Non-pigmented ciliary epithelial cell (primary cell): ENCODE measurements around the gene AP1G2.
"Not testable (repeated sequence)": the region's sequence is repeated elsewhere in the genome, so short reads cannot be mapped to it uniquely, and the experiment has no call there.

Experiments
- DNase-seq: peaks from one replicate; pipeline ENCODE4 v3.0.0-alpha.2; 2010; ENCODE audit warnings: low read depth

AP1G2 gene

GRCh38 chr14:23567186-23568020, at the start of gene AP1G2:
Gene AP1G2 (minus strand): TSS chr14:23567791. CDS start chr14:23567314, 477 bp downstream.
- DNase-seq: no peak

GRCh38 chr14:23615856-23616255, 48.3 kb upstream of the AP1G2 start:
- DNase-seq: no peak

- no peak for DNase-seq
Measured at GRCh38 chr14:23614395-23614828, 46.8 kb upstream of the AP1G2 start.

- DNase-seq: no peak
Measured at GRCh38 chr14:23613242-23614070, 45.9 kb upstream of the AP1G2 start.

GRCh38 chr14:23612802-23613201, 45.2 kb upstream of the AP1G2 start:
- DNase-seq: no peak

GRCh38 chr14:23612354-23612732, 44.8 kb upstream of the AP1G2 start:
- DNase-seq: no peak

GRCh38 chr14:23610815-23611289, 43.3 kb upstream of the AP1G2 start:
- no peak for DNase-seq

GRCh38 chr14:23610090-23610814, 42.7 kb upstream of the AP1G2 start:
- DNase-seq: no peak

GRCh38 chr14:23609411-23610089, 42.0 kb upstream of the AP1G2 start:
- DNase-seq: not testable (repeated sequence)

GRCh38 chr14:23609001-23609400, 41.4 kb upstream of the AP1G2 start:
- DNase-seq: no peak

- no peak for DNase-seq
Measured at GRCh38 chr14:23608454-23608853, 40.9 kb upstream of the AP1G2 start.

- no peak for DNase-seq
Measured at GRCh38 chr14:23605931-23606585, 38.5 kb upstream of the AP1G2 start.

- DNase-seq: no peak
Measured at GRCh38 chr14:23604675-23605170, 37.1 kb upstream of the AP1G2 start.

GRCh38 chr14:23604148-23604547, 36.6 kb upstream of the AP1G2 start:
- no peak for DNase-seq

- no peak for DNase-seq
Measured at GRCh38 chr14:23603103-23603502, 35.5 kb upstream of the AP1G2 start.

GRCh38 chr14:23602181-23603095, 34.8 kb upstream of the AP1G2 start:
- DNase-seq: no peak

- no peak for DNase-seq
Measured at GRCh38 chr14:23601845-23602180, 34.2 kb upstream of the AP1G2 start.

- DNase-seq: no peak
Measured at GRCh38 chr14:23601424-23601823, 33.8 kb upstream of the AP1G2 start.

- DNase-seq: no peak
Measured at GRCh38 chr14:23600806-23601205, 33.2 kb upstream of the AP1G2 start.

GRCh38 chr14:23600322-23600707, 32.7 kb upstream of the AP1G2 start:
- DNase-seq: no peak
